ENCODE results near the gene ATP11A.

Gene ATP11A

GRCh38 chr13:112767506-112768471 lies 78.0 kb downstream of the ATP11A start:
- no peak overlapping the region for H3K4me3 ChIP-seq (replicated peaks; ENCODE audit: low read depth, low read length)
- DNase-seq (ENCODE audit: low read depth), result no peak
- no peak for TF ChIP-seq CTCF (IDR thresholded peaks at IDR 0.05; ENCODE audit: low read length, missing control alignments)

DNA sequence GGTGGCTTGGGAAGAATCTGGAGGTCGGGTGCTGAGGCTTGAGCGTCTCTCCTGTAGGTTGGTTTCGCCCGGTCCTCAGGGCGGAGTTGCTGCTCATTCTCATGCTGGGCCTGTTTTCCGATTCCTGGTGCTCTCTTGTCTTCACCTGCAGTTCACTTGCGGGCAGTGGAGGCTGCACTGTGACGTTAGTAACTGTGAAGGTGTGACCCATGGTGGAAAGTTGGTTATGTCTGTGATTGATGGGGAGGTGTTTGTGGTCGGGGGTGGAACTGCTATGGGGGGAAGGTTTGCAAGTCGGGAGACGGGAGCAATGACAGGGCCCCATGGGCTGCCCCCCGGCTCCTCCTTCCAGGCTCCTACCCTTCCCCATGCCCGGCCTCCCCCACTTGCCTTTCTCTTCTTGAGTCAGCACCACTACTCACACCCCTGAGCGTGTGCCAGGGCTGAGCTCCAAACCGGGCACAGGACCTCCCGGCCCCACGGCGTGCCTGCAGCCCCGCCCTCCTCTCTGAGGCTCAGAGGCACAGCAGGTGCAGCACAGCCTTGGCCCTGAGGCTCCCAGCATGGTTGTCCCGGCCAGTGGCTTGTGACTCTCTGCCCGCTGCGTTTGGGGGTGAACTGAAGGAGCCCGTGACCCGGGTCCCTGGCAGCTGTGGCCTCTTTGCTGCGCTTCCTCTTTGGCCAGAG lies 79.1 kb downstream of the ATP11A start:
- no peak for DNase-seq (ENCODE audit: low read depth)

DNA sequence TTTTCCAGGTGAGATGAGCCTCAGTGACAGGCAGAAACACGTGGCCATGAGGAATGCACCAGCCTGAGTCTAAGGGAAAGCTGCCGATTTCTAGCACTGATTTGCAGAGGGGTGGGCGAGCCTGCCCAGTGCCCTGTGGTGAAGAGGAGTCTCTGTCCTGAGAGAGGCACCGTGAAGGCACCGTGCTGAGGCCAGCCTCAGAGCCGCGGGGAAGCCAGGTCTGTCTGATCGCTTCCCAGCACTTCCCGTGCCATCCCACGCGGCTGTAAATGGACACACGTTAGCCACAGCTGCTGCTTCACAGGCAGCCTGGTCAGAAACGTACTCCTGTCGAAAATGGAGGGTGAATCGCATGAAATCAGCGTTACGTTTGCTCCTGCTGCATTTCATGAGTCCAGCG lies 79.8 kb downstream of the ATP11A start:
- DNase-seq (ENCODE audit: low read depth), result no peak

More for the DNA sequence above, 79.1 kb downstream of the ATP11A start:
- TF ChIP-seq CTCF (IDR thresholded peaks at IDR 0.05; ENCODE audit: low read length, missing control alignments), result no peak
- H3K4me3 ChIP-seq (replicated peaks; ENCODE audit: low read depth, low read length), result no peak overlapping the region

GRCh38 chr13:112770504-112770903 lies 80.7 kb downstream of the ATP11A start:
- no peak for DNase-seq (ENCODE audit: low read depth)
- no peak for TF ChIP-seq CTCF (IDR thresholded peaks at IDR 0.05; ENCODE audit: low read length, missing control alignments)
- H3K4me3 ChIP-seq (replicated peaks; ENCODE audit: low read depth, low read length), result no peak overlapping the region

More for the DNA sequence above, 79.8 kb downstream of the ATP11A start:
- H3K4me3 ChIP-seq (replicated peaks; ENCODE audit: low read depth, low read length), result no peak overlapping the region
- TF ChIP-seq CTCF (IDR thresholded peaks at IDR 0.05; ENCODE audit: low read length, missing control alignments), result no peak

DNA sequence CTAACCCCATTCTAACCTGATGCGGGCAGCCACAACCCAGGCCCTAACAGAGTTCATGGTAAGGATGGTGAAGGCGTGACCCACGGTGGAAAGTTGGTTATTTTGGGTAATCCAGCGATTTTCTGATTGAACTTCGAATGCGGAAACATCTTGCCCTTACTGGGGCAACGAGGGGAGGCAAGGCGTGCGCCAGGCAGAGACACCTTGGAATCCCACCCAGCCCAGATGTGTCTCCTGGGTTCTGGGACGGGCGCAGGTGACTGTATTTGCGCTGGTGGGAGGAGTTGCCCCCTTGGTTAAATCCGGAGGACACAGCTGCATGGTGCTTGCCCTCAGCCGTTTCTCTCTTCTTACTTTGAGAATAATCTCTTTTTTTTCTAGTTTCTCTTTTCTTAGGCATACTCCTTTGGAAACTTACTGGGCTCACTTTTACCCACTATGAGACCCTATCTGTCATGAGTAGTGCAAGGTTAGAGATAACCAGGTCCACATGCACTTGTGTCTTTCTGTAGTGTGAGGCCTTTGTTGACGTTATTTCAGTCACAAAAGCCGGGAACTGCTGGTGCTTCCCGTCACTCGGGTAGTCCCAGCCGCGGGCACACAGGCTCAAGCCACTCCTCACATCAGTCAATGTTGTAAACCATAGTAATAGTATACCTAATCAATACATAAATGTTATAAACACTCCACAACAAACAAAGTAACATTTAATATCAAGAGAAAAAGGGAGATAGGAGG lies 81.5 kb downstream of the ATP11A start:
- no peak for TF ChIP-seq CTCF (IDR thresholded peaks at IDR 0.05; ENCODE audit: low read length, missing control alignments)
- DNase-seq (ENCODE audit: low read depth), result no peak
- H3K4me3 ChIP-seq (replicated peaks; ENCODE audit: low read depth, low read length), result no peak overlapping the region

DNA sequence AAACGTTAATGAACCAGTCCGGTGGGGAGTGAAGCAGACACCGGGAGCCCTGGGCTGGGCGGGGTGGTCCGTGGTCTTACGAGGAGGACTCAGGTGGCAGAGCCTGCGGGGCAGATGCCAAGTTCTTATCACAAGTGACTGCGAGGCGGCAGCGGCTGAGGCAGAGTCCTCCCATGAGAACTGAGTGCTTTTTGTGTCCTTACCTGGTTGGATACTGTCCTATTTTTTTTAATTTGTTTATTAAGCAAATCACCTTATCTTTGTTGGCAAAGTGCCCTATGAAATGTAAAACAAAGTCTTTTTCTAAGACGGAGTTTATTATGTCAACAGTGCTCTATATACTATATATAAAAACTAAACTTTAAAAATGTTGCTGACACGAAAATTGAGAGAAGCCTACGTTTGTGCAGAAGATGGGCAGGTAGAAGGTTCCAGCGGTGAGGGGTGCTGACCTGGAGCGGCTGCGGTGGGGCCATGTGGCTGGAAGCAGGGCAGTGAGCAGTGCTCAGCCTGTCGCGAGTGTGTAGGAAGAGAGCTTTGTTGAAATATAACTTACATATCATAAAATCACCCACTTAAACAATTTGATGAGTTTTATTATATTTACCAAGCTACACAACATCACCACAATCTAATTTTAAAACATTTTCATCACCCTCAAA lies 82.2 kb downstream of the ATP11A start:
- DNase-seq (ENCODE audit: low read depth), result no peak
- TF ChIP-seq CTCF (IDR thresholded peaks at IDR 0.05; ENCODE audit: low read length, missing control alignments), result no peak
- no peak overlapping the region for H3K4me3 ChIP-seq (replicated peaks; ENCODE audit: low read depth, low read length)

Data from fibroblast of pulmonary artery (primary cell).